ENCODE results near the gene KRTAP7-1. TPM values are rescaled to one million over a fixed set of nuclear protein-coding genes. Genes with fewer than 3 reads are reported as not detected.

KRTAP7-1 gene
- total and polyA plus RNA-seq, 9 of the 15 experiments (the other 6 are each of a cell fraction or from before 2014, with no cell fraction given), result not detected

- TF ChIP-seq THRA (IDR thresholded peaks at IDR 0.05) (no peak), ZNF133 (CRISPR knock-in tag; IDR thresholded peaks at IDR 0.05) (no peak), NR1H2 (CRISPR knock-in tag; IDR thresholded peaks at IDR 0.05) (no peak), PYGO2 (tag; IDR thresholded peaks at IDR 0.05) (no peak), ZNF408 (CRISPR knock-in tag; IDR thresholded peaks at IDR 0.05; ENCODE audit: low read depth) (no peak)
Measured at GRCh38 chr21:30829659-30830058, at the start of gene KRTAP7-1 (continued).

GRCh38 chr21:30874526-30874925 is 45.0 kb upstream of the KRTAP7-1 start:
- Histone ChIP-seq H3K4me2 (ENCODE audit: insufficient read depth, low read length) (no peak overlapping the region), H3K4me3 (no peak overlapping the region), H3K27me3 (ENCODE audit: control insufficient read depth in 2 of 2, insufficient read depth in 2 of 2, low read length in 2 of 2) (no peaks in the 10 kb centered on the region), H3K36me3 (ENCODE audit: control insufficient read depth, insufficient read depth, low read length) (no peaks in the 10 kb centered on the region), H2AFZ (ENCODE audit: low read depth, low read length) (no peak overlapping the region), H3K9ac (ENCODE audit: insufficient read depth in 1 of 2, low read depth in 2 of 2, low read length in 2 of 2) (no peak overlapping the region), H3K27ac (ENCODE audit: extremely low read depth, low read depth, low read length) (no peak overlapping the region), H3K9me1 (ENCODE audit: control insufficient read depth, insufficient read depth, low read length) (no peaks in the 10 kb centered on the region), H4K20me1 (replicated peaks; ENCODE audit: control insufficient read depth, insufficient read depth, low read length) (no peaks in the 10 kb centered on the region), H3K9me3 (replicated peaks; ENCODE audit: control insufficient read depth, insufficient read depth, low read depth, low read length) (no peaks in the 10 kb centered on the region), H3K79me2 (ENCODE audit: control insufficient read depth, insufficient read depth, low read length) (no peaks in the 10 kb centered on the region), H3K4me1 (replicated peaks in 1 of 2; ENCODE audit: control insufficient read depth in 2 of 2, insufficient read depth in 2 of 2, low read length in 2 of 2) (no peaks in the 10 kb centered on the region)
- ChIA-PET POLR2A (no interaction called here), CTCF (ENCODE audit: low intra/inter-chr PET ratio) (no interaction called here)
- 0% methylated on average over 2 of the region's 2 CpGs for WGBS (ENCODE audit: insufficient coverage, low coverage, missing lambda C conversion rate)
- FAIRE-seq (no peak), DNase-seq (ENCODE audit: extremely low read depth in 1 of 4, low spot score in 3 of 4) (no peak), ATAC-seq (no peak)
- TF ChIP-seq ZNF174 (CRISPR knock-in tag; IDR thresholded peaks at IDR 0.05), result no peak
- no peak for TF ChIP-seq SRF (CRISPR knock-in tag; IDR thresholded peaks at IDR 0.05)
- no peak for TF ChIP-seq HES1 (IDR thresholded peaks at IDR 0.05; ENCODE audit: low read depth)
- TF ChIP-seq HINFP (tag; conservative IDR thresholded peaks at IDR 0.05; ENCODE audit: low read depth), result no peak
- no peak for TF ChIP-seq EZH2 (IDR thresholded peaks at IDR 0.05; ENCODE audit: borderline replicate concordance, low read depth, low read length)
- TF ChIP-seq COPS2 (conservative IDR thresholded peaks at IDR 0.05), result no peak
- no peak for TF ChIP-seq MAZ (CRISPR knock-in tag; conservative IDR thresholded peaks at IDR 0.05 in 1 of 2, IDR thresholded peaks at IDR 0.05 in 1 of 2)
- TF ChIP-seq ESRRB (CRISPR knock-in tag; IDR thresholded peaks at IDR 0.05; ENCODE audit: borderline replicate concordance), result no peak
- TF ChIP-seq ZBTB7A (IDR thresholded peaks at IDR 0.05; ENCODE audit: borderline replicate concordance, control insufficient read depth, low read depth, low read length), result no peak
- no peak for TF ChIP-seq DPF2 (IDR thresholded peaks at IDR 0.05)
- no peak for TF ChIP-seq XRCC5 (IDR thresholded peaks at IDR 0.05; ENCODE audit: low read depth, low read length)
- no peak for TF ChIP-seq YY1 (IDR thresholded peaks at IDR 0.05; ENCODE audit: borderline replicate concordance in 1 of 3, control insufficient read depth in 1 of 3, extremely low read depth in 1 of 3, insufficient read depth in 3 of 3, insufficient read length in 1 of 3, insufficient replicate concordance in 2 of 3, low read depth in 1 of 3, low read length in 2 of 3)
- no peak for TF ChIP-seq NFIC (IDR thresholded peaks at IDR 0.05)
- TF ChIP-seq BRF1 (IDR thresholded peaks at IDR 0.05; ENCODE audit: borderline replicate concordance, extremely low read depth, insufficient read length), result no peak
- intact Hi-C loops (cut with micrococcal nuclease) (no loop called here), in situ Hi-C loops (cut with MboI) (no loop called here)
- BruUV-seq (replicated peaks), result no TSS peak

All from K562 (cell line).